Cerebellar cortex (tissue), 1 donor: ENCODE data around the gene RHOXF2B.
"Not testable (repeated sequence)": the region's sequence is repeated elsewhere in the genome, so short reads cannot be mapped to it uniquely, and the experiment has no call there.

Experiments
- DNase-seq: peaks from one replicate; pipeline ENCODE4 v3.0.0-alpha.2; 2015; ENCODE audit warnings: low spot score

Gene RHOXF2B

GRCh38 chrX:120077590-120077989 is at the start of gene RHOXF2B:
Gene RHOXF2B (minus strand): TSS chrX:120077690. CDS start chrX:120077552, 138 bp downstream.
- DNase-seq, result not testable (repeated sequence)

- DNase-seq, result no peak
Observed at GRCh38 chrX:120125444-120125843, 48.0 kb upstream of the RHOXF2B start.

- no peak for DNase-seq
Observed at GRCh38 chrX:120120223-120120622, 42.7 kb upstream of the RHOXF2B start.

- DNase-seq, result no peak
Observed at GRCh38 chrX:120115438-120115963, 38.0 kb upstream of the RHOXF2B start, which contains the start of gene RHOXF1. Gene RHOXF1 (minus strand): TSS chrX:120115913. CDS start chrX:120115862, 51 bp downstream.

GRCh38 chrX:120111611-120112010 is 34.1 kb upstream of the RHOXF2B start:
- no peak for DNase-seq

- DNase-seq, result no peak
Observed at GRCh38 chrX:120109378-120109777, 31.9 kb upstream of the RHOXF2B start.

GRCh38 chrX:120104707-120105106 is 27.2 kb upstream of the RHOXF2B start:
- not testable (repeated sequence) for DNase-seq

- DNase-seq, result not testable (repeated sequence)
Observed at GRCh38 chrX:120101057-120101456, 23.6 kb upstream of the RHOXF2B start.

GRCh38 chrX:120090208-120090607 is 12.7 kb upstream of the RHOXF2B start:
- no peak for DNase-seq

- DNase-seq, result no peak
Observed at GRCh38 chrX:120087289-120088017, 10.0 kb upstream of the RHOXF2B start.

GRCh38 chrX:120085553-120086185 is 8.2 kb upstream of the RHOXF2B start:
- not testable (repeated sequence) for DNase-seq

- DNase-seq, result not testable (repeated sequence)
Observed at GRCh38 chrX:120066169-120066568, 11.3 kb downstream of the RHOXF2B start.

- DNase-seq, result not testable (repeated sequence)
Observed at GRCh38 chrX:120042712-120043111, 34.8 kb downstream of the RHOXF2B start.

GRCh38 chrX:120042247-120042646 is 35.2 kb downstream of the RHOXF2B start:
- DNase-seq, result not testable (repeated sequence)

GRCh38 chrX:120040176-120040575 is 37.3 kb downstream of the RHOXF2B start:
- not testable (repeated sequence) for DNase-seq

- DNase-seq, result not testable (repeated sequence)
Observed at GRCh38 chrX:120039087-120039733, 38.3 kb downstream of the RHOXF2B start.

- DNase-seq, result no peak
Observed at GRCh38 chrX:120036704-120037103, 40.8 kb downstream of the RHOXF2B start.

GRCh38 chrX:120035522-120036309 is 41.8 kb downstream of the RHOXF2B start:
- not testable (repeated sequence) for DNase-seq

GRCh38 chrX:120029354-120029753 is 48.1 kb downstream of the RHOXF2B start:
- no peak for DNase-seq

GRCh38 chrX:120023259-120023658 is 54.2 kb downstream of the RHOXF2B start:
- no peak for DNase-seq

- no peak for DNase-seq
Observed at GRCh38 chrX:120022763-120023162, 54.7 kb downstream of the RHOXF2B start.
